ENCODE measurements around the gene RNF220.
"Not testable (repeated sequence)": the region's sequence is repeated elsewhere in the genome, so short reads cannot be mapped to it uniquely, and the experiment has no call there.

The RNF220 gene

DNA sequence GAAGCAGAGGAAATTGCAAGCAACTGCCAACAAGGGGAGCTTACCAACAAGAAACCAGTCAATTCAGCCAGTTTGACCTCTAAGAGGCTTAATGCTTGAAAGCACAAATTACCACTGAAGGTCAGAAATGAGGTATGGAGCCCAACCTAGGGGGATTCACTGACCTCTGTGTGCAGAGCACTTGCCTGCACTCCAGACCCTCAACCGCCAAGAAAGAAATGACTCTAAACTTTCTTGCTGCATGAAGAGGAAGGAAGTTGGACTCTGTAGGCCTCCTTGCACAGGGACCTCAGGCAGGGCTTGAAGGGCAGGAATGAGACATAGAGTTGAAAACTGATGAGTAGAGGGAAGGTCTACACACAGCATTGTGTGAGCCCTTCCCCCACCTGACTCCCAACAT, 279.5 kb downstream of the RNF220 start:
- DNase-seq, result no peak

DNA sequence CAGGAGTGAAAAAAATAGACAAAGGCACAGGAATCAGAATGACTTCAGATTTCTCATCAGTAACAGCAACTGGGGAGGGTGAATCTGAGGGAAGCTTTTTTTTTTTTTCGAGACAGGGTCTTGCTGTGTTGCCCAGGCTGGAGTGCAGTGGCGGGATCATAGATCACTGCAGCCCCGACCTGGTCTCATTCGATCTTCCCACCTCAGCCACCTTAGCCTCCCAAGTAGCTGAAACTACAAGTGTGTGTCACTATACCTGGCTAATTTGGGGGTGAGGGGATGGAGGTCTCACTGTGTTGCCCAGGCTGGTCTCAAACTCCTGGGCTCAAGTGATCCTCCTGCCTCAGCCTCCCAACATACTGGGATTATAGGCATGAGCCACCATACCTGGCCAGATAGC, 280.2 kb downstream of the RNF220 start:
- no peak for DNase-seq

DNA sequence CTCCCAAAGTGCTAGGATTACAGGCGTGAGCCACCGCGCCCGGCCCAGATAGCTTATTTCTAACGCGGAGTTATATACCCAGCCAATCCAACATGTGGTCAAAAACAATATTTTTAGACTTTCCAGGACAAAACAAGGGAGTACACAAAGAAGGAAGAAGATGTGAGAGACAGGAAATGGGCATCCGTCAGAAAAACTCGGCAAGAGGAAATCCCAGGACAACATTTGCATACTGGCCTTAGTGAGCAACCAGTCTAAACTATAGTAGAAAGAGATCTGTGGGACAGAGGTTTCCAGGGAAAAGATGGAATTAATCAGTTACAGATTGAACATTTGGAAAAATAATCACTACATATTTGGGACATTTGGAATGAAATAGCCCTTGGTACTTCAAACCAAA, 280.8 kb downstream of the RNF220 start:
- DNase-seq, result no peak

DNA sequence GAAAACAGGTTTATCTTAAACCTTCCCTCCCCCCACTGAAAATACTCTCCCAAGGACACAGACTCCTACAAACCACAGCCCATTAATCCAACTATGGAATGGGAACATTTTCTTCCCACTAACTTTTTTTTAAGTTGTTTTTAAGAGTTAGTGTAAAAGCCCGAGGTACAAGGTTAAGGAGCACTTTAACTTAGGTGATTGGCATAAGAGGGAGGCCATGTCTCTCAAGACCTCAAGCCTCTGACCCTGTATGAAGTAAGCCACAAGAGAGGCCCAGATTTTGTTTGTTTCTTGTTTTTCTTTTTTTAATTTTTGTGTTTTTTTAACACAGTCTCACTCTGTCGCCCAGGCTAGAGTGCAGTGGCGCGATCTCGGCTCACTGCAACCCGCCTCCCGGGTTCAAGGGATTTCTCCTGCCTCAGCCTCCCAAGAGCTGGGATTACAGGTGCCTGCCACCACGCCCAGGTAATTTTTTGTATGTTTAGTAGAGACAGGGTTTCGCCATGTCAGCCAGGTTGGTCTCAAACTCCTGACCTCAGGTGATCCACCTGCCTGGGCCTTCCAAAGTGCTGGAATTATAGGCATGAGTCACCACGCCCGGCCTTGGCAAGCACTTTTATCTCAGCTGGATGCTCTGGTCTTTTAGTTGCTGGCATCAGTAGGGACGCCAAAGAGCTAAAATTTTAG, 283.8 kb downstream of the RNF220 start:
- DNase-seq, result no peak

DNA sequence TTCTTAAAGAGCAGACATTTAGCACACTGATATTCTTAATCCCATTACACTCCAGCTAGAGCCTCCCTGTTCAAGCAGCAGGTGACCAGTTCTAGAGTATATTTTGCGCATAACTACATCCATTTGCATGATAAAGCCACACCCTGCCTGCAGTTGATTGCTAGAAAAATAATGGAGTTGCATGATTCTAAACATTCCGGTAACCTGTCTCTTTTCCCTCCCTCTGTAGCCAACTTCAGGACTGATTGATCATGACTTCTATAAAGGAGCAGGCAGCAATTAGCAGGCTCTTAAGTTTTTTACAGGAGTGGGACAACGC, 284.4 kb downstream of the RNF220 start:
- DNase-seq, result no peak

DNA sequence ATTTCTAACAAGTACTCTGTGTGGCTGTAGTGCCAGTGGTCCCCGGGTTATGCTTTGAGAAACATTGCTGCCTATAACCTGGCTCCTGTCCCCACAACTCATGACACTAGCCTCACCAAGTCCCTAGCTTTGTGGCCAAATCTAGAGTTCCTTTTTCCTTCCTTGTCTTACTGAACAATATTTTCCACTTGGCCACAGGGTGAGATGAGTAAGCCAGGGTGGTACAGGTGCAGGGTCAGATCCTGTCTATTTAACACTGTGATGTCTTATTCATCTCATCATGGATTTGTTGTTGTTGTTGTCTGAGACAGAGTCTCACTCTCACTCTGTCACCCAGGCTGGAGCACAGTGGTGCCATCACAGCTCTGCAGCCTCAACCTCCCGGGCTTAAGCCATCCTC, 288.1 kb downstream of the RNF220 start:
- no peak for DNase-seq

DNA sequence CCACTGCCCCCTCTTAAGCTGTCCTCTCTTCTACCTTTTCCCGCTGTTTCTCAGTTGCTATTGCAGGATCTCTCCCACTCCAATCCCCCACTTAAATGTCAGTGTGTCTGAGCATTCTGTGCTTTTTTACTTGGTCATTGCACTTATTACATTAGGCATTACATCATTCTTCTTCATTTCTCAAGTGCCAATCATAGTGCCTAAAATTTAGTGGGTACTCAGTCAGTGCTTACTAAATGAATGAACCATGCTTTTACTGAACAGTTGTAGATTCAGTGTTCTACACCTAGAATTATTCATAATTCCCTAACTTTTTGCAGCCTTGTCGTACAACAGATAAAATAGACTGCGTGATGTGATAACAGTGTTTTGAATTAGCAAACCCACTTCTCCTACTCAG, 288.8 kb downstream of the RNF220 start:
- DNase-seq, result no peak

DNA sequence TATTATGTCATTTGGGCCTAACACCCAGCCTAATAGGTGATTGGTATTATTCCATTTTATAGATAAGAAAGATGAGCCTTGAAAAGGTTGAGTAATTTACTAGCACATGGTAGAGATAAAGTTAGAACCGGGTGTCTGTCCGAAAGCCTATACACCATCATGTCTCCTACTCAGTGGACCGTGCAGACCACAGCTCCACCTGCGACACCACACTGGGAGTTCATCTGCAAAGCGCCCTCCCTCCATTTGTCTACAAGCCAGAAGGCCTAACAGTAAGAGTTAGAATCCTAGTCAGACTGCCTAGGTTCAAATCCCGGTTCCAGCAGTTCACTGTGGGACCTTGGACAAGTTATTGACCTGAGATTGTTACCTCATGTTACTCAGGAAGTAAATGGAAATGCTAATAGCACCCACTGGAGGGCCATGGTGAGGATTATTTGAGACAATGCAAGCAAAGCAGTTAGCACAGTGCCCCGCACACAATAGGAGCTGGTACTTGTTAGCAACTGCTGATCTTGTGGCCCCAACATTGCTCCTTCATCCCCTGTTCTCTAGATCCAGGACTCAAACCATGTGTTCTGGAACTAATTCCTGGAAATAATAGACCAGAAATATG, 289.9 kb downstream of the RNF220 start:
- no peak for DNase-seq

DNA sequence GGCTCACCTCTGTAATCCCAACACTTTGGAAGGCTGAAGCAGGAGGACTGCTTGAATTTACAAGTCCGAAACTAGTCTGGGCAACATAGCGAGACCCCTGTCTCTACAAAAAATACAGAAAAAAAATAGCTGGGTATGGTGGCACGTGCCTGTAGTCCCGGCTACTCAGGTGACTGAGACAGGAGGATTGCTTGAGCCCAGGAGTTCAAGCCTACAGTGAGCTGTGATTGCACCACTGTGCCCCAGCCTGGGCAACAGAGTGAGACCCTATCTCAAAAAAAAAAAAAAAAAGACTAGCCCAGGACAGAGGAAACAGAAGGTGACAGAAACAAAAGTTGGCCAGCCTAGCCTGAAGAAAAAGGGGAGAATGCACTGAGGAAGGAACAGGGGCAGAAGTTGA, 290.6 kb downstream of the RNF220 start:
- DNase-seq, result no peak

DNA sequence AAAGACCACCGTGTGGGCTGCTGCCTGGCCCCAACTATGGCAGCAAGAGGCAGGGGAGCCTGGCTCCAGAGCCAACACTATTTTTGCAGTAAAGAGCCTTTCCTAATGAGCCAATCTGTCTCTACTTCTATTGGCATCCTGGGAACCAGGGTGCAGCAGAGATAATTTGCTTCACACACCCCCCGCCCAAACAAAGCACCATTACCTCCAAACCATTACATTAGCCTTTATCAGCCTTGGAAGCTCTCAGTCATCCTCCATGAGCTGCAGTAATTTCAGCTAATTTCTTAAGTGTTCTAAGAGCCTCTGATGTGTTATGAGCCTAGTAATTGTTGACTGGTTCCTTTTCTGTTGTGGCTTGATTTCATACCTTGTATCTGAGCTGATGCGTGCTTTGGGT, 291.0 kb downstream of the RNF220 start:
- no peak for DNase-seq

DNA sequence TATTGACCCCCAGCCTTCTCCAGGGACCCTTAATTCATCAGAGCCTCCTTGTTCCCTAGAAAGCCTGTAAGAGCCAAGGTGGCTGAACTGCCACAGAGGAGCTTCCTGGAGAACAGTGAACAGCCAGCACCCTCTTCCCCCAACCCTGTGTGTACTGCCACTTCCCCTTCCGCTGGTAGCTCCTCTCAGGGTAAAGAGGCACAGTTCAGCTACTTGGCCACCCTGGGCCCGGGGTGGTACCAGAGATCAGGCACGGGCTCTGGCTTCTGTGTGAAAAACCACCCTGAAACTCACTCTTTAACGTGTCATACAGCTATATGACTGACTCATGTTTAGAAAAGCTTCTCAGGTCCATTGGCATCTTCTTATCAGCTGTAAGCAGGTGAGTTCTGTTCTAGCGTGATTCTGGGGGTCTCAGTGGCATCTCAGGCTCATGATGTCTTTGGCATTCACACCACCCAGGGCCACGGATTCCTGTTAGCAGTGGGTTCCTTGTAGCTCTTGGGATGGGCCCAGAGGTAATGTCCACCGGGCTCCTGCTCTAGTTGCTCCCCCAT, 291.8 kb downstream of the RNF220 start:
- DNase-seq, result peak; percentile 36

DNA sequence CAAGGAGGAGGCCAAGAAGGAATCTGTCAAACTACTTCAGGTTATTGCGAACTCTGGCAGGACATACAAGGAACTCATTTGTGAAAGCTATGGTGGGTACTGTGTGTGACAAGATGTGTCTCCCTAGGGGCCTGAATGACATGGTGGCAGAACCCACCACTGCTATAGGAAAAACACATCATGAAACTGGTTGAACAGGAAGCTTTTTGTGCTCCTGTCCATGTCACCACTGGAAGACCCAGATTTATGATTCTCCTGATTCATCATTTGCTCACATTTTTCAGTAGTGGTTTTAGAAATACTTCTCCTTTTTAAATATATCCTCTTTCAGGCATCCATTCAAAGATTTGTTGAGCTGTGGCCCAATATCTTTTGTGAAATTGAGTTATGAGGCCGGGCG, 293.1 kb downstream of the RNF220 start:
- DNase-seq, result no peak

DNA sequence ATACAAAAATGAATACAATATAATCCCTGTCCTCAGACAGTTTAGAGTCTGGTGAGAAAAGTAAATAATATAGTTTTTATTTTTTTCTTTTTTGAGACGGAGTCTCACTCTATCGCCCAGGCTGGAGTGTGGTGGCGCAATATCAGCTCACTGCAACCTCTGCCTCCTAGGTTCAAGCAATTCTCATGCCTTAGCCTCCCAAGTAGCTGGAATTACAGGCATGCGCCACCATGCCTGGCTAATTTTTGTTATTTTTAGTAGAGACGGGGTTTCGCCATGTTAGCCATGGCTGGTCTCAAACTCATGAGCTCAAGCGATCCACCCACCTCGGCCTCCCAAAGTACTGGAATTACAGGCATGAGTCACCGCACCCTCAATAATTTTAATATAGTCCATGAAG, 294.3 kb downstream of the RNF220 start:
- DNase-seq, result not testable (repeated sequence)

DNA sequence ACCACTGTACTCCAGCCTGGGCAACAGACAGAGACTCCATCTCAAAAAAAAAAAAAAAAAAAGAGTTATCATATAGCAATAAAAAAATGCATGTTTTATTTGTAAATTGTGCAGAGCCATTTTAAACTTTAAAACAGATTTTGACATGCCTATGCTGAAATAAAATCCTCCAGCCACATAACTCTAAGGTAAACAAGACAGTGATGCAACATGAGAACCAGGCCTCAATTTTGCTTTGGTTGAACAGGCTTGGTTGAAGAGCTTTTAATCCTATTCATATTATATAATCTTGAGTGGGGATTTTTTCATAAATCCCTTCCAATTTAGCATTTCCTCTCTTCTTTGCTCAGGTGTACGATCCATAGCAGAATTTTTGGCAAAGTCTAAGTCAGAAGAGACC, 295.5 kb downstream of the RNF220 start:
- no peak for DNase-seq

DNA sequence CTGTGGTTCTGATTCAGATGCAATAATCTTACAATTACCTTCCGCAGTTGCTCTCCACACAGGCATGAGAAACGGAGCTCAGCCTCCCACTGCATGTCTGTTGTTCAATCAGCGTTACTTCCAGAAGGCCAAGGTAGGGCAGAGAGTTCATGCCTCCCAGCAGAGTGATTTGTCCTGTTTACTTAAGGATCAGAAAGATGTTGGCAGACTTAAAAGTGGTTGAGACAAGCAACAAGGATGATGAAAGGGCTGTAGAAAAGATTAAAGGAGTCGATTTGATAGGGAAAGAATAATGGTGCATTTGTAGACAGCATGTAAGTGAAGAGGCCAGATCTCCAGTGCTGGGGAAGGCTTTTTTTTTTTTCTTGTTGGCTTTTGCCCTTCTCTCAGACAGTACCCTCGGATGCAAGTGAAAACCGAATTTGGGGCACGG, 296.1 kb downstream of the RNF220 start:
- DNase-seq, result no peak

All from CD4-positive, alpha-beta T cell treated with Interleukin-17A for 1 hour (primary cell).